Epithelial cell of prostate (primary cell): ENCODE data around the gene UBE2D2.
A peak's percentile ranks its signal among the peaks of the same experiment; 100 is the strongest.

ENCODE experiments used
- DNase-seq: peaks from one replicate; pipeline ENCODE4 v3.0.0-alpha.2; 2011; ENCODE audit warnings: low read depth, low spot score
- H3K27ac ChIP-seq: fragments of 450-650 bp; 2 replicates; pipeline ENCODE4 v1.5.1; 2017; ENCODE audit warnings: mild to moderate bottlenecking

Gene UBE2D2

DNA sequence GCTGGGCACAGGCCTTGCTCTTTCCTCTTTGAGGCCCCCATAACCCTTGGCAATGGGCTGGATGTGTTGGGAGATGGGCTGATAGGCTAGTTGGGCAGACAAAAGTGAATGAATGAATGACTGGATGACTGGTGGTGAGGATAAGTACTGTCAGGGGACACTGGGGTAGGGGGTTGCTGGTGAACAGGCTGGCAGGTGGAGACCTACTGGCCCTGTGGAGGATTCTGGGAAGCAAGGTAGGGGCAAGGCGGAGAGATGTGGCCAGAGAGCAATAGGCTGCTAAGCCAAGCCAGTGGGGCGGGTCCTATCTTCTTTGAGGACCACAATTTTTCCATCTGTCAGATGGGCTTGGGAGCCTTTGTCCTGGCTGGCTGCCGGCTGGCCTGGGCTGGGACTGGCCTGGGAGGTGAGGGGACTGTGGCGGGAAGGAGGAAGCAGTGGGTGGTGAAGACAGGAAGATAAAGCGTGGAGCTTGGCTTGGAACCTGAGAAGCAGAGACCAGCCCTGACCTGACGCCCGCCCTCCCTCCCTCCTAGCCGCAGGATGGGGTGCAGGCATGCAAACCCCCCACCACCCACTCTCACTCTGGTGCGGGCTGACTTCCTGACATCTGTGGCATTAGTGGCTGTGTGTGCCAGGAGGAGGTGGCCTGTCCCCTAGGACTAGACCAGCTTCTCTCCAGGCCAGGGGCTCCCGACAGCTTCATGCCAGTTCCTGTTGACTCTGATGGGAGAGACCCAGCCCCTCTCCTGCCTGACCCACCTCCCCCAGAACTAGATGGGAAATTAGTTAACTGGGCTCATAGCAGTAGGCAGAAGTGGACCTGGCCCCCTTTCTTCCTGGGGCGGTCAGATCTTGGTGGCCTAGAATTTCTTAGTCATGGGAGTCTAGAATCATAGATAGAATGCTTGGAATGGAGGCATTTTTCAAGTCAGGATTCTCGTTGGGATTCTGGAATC is 96.5 kb downstream of the UBE2D2 start:
- no peak for DNase-seq
- no peak overlapping the region for H3K27ac ChIP-seq

DNA sequence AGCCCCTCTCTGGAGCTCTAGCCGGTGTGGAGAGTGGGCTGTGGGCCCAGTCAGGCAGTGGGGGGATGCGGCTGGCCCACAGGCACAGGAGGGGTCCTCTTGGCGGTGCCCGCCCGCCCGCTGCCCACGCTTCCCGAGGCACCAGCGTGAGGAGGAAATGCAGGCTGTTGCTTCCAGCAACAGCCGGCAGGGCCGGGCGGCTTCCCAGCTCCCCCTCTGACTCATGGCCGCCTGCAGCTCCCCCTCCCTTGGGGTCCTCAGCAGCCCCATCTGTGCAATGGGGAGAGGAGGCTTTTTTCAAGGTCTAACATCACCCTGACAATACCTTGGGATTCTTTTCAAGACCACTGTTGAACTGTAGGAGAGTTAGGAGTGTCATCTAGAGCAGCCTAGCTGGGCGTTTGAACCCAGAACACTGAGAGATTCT is 97.4 kb downstream of the UBE2D2 start:
- no peak for DNase-seq
- no peak overlapping the region for H3K27ac ChIP-seq

- no peak for DNase-seq
- no peak overlapping the region for H3K27ac ChIP-seq
Observed at GRCh38 chr5:139658928-139659667, 98.0 kb downstream of the UBE2D2 start.

DNA sequence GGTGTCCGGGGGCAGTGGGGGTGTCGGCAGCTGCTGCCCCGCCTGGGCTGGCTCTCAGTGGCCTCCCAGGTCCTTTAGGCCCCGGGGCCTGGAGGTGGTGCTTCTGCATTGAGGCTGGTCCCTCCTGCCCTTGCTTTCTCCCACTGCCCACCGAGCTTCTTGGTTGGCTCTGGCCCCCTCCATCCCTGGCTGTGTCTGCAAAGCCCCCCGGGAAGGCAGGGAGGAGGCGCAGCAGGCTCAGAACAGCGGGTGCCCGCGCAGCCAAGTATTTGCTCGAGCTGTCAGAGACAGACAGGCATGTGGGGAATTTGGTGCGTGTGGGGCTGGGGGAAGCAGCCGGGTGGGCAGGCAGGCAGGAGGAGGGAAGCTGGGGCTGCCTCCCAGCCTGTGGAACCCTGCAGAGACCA is 98.6 kb downstream of the UBE2D2 start:
- H3K27ac ChIP-seq = peak overlapping the region; percentile 73
- no peak for DNase-seq

GRCh38 chr5:139660105-139660922 is 99.2 kb downstream of the UBE2D2 start:
- DNase-seq = no peak
- H3K27ac ChIP-seq = peak overlapping the region; percentile 73

- peak overlapping the region; percentile 73 for H3K27ac ChIP-seq
- peak; percentile 61 for DNase-seq
Observed at GRCh38 chr5:139660923-139661814, 100.0 kb downstream of the UBE2D2 start.

DNA sequence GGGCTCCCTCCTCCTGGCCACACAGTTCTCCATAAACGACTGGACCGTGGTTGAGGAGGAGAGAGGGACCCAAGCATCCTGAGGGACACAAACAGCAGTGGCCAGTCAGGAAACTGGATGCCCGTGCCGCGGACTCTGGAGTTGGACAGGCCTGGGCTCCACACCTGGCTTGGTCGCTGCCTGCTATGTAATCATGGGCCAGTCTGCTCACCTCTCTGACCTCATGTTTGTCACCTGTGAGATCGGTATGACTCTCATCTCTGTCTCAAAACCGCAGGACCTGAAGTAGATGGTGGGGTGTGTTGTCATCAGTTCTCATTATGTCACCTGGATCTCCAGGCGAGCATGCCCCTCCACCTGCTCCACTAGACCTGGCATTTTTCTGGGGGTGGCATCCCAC is 101.5 kb downstream of the UBE2D2 start:
- no peak overlapping the region for H3K27ac ChIP-seq
- DNase-seq = no peak

GRCh38 chr5:139663207-139664085 is 102.3 kb downstream of the UBE2D2 start:
- no peak overlapping the region for H3K27ac ChIP-seq
- no peak for DNase-seq

GRCh38 chr5:139664086-139664693 is 103.1 kb downstream of the UBE2D2 start:
- no peak for DNase-seq
- H3K27ac ChIP-seq = no peak overlapping the region

GRCh38 chr5:139664727-139665351 is 103.7 kb downstream of the UBE2D2 start:
- no peak overlapping the region for H3K27ac ChIP-seq
- no peak for DNase-seq

- no peak overlapping the region for H3K27ac ChIP-seq
- DNase-seq = no peak
Observed at GRCh38 chr5:139665626-139666025, 104.5 kb downstream of the UBE2D2 start.

GRCh38 chr5:139666551-139666950 is 105.4 kb downstream of the UBE2D2 start:
- no peak overlapping the region for H3K27ac ChIP-seq
- no peak for DNase-seq

DNA sequence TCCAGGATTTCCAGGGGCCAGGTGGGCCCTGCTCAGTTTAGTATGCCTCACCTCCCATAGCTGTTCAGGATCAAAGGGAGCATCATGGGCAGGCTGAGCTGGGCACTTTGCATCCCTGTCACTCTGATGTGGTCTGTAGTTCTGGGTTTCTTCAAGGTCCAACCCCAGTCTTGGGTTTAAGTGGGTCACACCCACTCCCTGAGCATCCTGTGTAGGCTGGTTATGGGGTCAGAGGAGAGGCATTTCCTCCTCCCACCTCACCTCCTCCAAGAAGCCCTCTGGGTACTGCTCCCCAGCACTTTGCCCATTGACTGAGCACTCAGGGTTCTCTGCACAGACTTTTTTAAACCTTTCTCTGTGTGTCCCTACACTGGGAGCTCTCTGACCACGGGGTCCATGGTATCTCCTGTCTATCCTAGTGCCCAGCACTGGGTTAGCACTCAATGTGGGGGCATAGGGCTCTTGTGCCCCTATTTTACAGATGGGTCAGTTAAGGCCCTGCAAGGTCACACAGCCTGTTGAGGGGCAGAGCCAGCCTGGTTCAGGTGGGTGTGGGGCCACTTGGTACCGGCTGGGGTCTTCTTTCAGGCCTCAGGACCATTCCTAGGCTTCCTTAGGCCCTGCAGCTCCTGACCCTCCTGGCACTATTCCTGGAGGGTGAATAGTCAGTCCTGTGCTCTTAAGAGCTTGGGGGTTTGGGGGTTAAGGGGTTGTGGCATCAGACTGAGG is 106.0 kb downstream of the UBE2D2 start:
- DNase-seq = no peak
- no peak overlapping the region for H3K27ac ChIP-seq

DNA sequence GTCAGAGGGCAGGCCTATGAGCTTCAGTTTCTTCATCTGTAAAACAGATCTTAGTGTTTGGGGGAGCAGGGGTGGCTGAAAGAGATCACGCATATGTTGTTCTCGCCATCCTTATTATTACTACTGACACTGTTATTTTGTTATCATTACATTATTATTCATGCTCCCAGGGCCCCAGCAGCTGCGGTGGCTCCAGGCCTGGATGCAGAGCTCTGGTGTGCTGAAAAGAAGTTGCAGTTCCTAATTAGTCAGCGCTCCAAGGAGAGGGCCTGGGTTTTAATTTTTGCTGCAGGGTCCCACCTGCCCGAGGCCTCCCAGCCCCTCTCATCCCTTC is 106.6 kb downstream of the UBE2D2 start:
- H3K27ac ChIP-seq = peak overlapping the region; percentile 60
- DNase-seq = no peak

- DNase-seq = no peak
- peak overlapping the region; percentile 60 for H3K27ac ChIP-seq
Observed at GRCh38 chr5:139668064-139668880, 107.1 kb downstream of the UBE2D2 start.

DNA sequence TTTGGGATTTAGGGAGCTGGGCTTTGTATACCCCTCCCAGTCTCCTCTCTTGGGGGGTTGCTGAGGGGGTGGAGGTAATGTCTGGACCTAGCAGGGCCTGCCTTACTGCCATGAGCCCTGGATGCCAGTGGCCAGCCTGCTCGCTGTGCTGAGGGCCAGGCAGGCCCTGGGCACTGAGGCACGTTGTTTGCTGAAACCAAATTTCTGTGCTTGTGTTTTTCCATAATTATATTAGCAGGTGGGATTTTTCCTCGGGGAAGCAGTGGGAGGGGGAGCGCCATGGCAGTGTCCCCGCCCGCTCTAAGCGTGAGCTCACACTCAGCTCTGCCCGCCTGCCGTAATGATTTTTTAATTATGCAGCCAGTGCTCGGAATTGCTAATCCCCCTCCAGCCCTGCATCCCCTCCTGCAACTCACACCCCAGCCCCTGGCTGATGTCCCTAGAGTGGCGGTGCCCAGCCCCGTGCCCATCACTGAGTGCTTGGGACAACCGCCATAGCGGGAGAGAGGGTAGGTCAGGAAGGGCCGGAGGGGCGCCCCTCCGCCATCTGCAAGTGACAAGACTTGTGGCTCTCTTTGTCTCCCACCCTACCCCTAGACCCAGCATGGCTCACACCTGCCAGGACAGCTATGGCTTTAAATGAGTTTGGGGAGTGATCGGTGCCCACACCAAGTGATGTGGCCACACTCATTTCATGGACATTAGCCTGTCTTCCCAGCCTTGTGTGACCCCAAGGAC is 108.0 kb downstream of the UBE2D2 start:
- H3K27ac ChIP-seq = peak overlapping the region; percentile 60
- DNase-seq = no peak
